GM18517 (cell line): ENCODE measurements around the gene TOPORS.

Experiments
- ATAC-seq: cut with Tn5 transposase; IDR thresholded peaks from one replicate; pipeline ENCODE4 v1.9.1; 2021; ENCODE audit warnings: mild to moderate bottlenecking, moderate library complexity; ENCODE audit not compliant: unreplicated experiment

TOPORS gene

DNA sequence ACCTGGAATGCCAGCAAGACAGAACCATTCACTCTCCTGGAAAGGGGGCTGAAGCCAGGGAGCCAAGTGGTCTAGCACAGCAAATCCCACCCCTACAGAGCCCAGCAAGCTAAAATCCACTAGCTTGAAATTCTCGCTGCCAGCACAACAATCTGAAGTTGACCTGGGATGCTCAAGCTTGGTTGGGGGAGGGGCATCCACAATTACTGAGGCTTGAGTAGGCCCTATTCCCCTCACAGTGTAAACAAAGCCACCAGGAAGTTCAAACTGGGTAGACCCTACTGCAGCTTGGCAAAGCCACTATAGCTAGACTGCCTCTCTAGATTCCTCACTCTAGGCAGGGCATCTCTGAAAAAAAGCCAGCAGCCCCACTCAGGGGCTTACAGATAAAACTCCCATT is 43.7 kb downstream of the TOPORS start:
- no peak for ATAC-seq

DNA sequence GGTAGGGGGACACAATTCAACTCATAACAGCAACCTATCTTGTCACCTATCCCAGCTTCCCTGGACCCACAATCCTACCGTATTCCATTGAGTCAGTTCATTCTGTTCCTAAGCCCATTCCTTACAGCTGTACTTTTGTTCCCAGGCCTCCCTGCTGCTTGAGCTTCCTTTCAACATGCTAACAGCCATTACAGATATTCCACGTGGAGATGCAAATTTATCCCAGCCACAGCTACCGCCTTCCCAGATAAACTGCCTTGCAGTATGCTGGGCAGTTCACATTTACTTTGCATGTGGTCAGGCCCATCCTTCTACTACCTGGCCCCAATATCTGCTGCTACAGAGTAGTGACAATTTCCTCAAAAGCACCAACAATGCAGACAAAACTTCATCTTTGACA is 49.4 kb downstream of the TOPORS start:
- no peak for ATAC-seq

DNA sequence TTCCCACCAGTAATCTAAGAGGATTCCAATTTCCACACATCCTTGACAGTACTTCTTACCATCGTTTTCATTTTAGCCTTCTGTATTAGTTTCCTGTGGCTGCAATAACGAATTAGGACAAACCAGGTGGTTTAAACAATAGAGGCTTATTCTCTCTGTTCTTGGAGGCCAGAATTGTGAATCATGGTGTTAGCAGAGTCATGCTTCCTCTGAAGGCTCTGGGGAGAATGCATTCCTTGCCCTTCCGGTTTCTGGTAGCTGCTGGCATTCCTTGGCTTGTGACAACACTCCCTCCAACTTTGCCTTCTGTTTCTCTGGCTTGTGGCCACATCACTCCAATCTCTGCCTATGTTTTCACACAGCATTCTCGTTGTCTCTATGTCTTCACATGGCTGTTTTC is 49.9 kb downstream of the TOPORS start:
- no peak for ATAC-seq

DNA sequence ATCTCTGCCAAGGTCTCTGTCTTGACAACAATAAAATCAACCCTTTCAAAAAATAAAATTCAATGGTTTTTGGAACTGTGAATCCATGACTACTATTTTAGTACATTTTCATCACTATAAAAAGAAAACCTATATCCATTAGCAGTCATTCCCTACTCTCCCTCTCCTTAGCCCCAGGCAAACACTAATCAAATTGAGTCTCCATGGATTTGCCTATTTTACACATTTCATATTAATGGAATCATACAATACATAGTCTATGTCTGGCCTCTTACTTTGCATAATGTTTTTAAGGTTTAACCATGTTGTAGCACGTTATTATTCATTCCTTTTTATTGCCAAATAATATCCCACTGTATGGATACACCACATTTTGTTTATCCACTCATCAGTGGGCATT is 50.5 kb downstream of the TOPORS start:
- ATAC-seq: no peak

DNA sequence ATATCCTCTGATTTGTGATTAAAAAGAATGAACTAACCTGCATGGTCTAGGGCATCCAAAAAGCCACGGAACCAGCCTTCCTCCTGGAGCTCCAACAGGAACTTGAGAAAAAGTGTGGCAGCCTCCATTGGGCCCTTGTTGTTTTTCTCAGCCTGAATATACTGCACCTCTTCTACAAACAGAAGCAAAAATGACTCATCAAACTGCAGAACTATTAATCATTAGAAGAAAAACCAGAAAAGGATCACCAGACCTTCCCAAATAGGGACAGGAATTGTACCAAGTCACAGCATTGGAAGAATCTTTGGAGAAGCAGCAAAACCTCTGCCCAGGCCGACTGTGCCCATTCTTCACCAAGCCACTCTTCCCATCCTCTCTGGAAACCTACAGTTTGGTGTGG is 51.6 kb downstream of the TOPORS start:
- no peak for ATAC-seq

DNA sequence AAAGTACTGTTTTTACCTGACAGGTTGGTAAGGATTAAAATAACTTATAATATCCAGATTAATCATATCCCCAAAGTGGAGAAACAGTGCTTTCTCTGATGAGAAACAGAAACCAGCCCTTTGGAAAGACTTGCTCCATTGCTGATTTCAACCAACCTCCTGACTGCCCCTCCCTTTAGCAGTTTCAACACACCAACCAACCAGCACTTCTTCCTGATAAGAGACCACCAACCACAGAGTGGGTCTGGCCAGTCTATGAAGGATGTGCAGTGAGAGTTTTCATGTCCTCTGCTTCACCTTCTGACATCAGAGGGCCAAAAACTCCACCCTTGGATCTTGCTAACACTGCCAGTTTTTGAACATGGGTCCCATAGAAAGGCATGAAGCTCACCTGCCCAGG is 54.5 kb downstream of the TOPORS start:
- no peak for ATAC-seq

DNA sequence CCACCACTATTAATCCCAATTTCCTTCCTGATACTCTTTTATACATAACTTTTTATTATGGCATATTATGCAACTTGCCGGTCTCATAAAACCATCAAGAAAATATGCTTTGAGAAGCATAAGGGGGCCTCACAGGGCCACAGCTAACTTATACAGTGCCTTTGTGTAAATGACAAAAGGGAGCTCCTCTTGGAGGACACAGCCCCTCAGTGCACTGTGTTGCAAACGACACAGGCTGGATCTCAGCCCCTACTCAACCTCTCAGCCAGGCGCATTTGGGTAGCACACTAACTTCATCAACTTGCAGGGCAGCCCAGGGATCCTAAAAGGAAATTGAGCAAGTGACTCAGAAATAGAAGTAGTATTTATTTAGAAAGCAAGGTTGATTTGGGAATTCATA is 61.8 kb downstream of the TOPORS start:
- ATAC-seq: no peak
